Activated CD4-positive, alpha-beta T cell treated with anti-CD3 and anti-CD28 coated beads for 4 hours (primary cell): ENCODE data around the gene CLCN1.
A peak's percentile ranks its signal among the peaks of the same experiment; 100 is the strongest.

Experiments used
- DNase-seq, 2 donors: peaks; one replicate each; pipeline ENCODE4 v3.0.0-alpha.2; 2020

CLCN1 gene

GRCh38 chr7:143341842-143342241 lies 25.9 kb downstream of the CLCN1 start:
- no peak for DNase-seq

- DNase-seq, result no peak
Observed at GRCh38 chr7:143343596-143343995, 27.7 kb downstream of the CLCN1 start.

- DNase-seq, result peak; percentile 55 to 61
Observed at GRCh38 chr7:143345428-143345900, 29.6 kb downstream of the CLCN1 start.

GRCh38 chr7:143346018-143346417 lies 30.1 kb downstream of the CLCN1 start:
- no peak for DNase-seq

GRCh38 chr7:143347950-143348349 lies 32.0 kb downstream of the CLCN1 start:
- DNase-seq, result no peak

GRCh38 chr7:143351060-143351459 lies 35.1 kb downstream of the CLCN1 start:
- DNase-seq, result no peak

- DNase-seq, result no peak
Observed at GRCh38 chr7:143351574-143351973, 35.7 kb downstream of the CLCN1 start.

- DNase-seq, result no peak
Observed at GRCh38 chr7:143352531-143353002, 36.7 kb downstream of the CLCN1 start.

- DNase-seq, result no peak
Observed at GRCh38 chr7:143354376-143354775, 38.5 kb downstream of the CLCN1 start.

GRCh38 chr7:143354965-143355364 lies 39.1 kb downstream of the CLCN1 start:
- no peak for DNase-seq

GRCh38 chr7:143355450-143356385 lies 39.8 kb downstream of the CLCN1 start:
- no peak for DNase-seq

GRCh38 chr7:143356414-143357050 lies 40.6 kb downstream of the CLCN1 start:
- no peak for DNase-seq

GRCh38 chr7:143358626-143359025 lies 42.7 kb downstream of the CLCN1 start:
- DNase-seq, result no peak

- DNase-seq, result no peak
Observed at GRCh38 chr7:143359771-143360353, 44.0 kb downstream of the CLCN1 start.

GRCh38 chr7:143360788-143361551 lies 45.1 kb downstream of the CLCN1 start:
- DNase-seq, result no peak

GRCh38 chr7:143361552-143362130 lies 45.7 kb downstream of the CLCN1 start:
- DNase-seq, result no peak

GRCh38 chr7:143362131-143363015 lies 46.5 kb downstream of the CLCN1 start, which contains the start of gene FAM131B:
Gene FAM131B, minus strand, starts transcription at chr7:143362713. Its CDS starts 110 bp downstream, at chr7:143362603.
- DNase-seq, result peak; percentile 29 to 31

GRCh38 chr7:143363016-143363937 lies 47.4 kb downstream of the CLCN1 start:
- DNase-seq, result no peak

GRCh38 chr7:143367972-143368371 lies 52.1 kb downstream of the CLCN1 start:
- no peak for DNase-seq

- DNase-seq, result no peak
Observed at GRCh38 chr7:143368387-143368786, 52.5 kb downstream of the CLCN1 start.
